Measurements from ENCODE around the gene FAM241A.

FAM241A gene

DNA sequence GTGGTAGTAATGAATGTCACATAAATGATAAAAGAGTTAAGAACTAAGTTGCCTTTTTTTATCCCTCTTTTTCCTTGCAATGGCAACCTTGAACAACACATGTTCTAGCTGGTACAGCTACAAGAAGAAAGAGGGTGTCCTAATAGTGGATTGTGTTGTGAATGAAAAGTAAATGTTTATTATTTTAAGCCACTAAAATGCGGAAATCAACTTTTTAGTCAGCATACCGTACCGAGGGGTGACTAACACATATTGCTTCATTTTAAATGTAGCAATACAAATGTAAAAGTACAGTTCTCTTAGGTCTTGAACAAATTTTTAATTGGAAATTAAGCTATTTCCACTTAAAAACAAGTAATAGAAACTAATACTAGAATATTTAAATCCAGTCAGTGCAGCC lies 68.6 kb downstream of the FAM241A start:
- Histone ChIP-seq H3K4me3 (ENCODE audit: severe bottlenecking) (no peak overlapping the region), H3K27me3 (ENCODE audit: insufficient read depth, poor library complexity, severe bottlenecking) (no peaks in the 10 kb centered on the region), H3K36me3 (ENCODE audit: low read depth) (no peaks in the 10 kb centered on the region), H3K9me3 (ENCODE audit: severe bottlenecking) (no peaks in the 10 kb centered on the region), H3K27ac (ENCODE audit: poor library complexity, severe bottlenecking) (peak overlapping the region; percentile 33), H3K4me1 (ENCODE audit: insufficient read depth, poor library complexity, severe bottlenecking) (peaks cover 15% of the 10 kb centered on the region)
- DNase-seq (ENCODE audit: low spot score) (no peak), ATAC-seq (ENCODE audit: low read depth) (peak; percentile 89)
- TF ChIP-seq, protein P1, sequence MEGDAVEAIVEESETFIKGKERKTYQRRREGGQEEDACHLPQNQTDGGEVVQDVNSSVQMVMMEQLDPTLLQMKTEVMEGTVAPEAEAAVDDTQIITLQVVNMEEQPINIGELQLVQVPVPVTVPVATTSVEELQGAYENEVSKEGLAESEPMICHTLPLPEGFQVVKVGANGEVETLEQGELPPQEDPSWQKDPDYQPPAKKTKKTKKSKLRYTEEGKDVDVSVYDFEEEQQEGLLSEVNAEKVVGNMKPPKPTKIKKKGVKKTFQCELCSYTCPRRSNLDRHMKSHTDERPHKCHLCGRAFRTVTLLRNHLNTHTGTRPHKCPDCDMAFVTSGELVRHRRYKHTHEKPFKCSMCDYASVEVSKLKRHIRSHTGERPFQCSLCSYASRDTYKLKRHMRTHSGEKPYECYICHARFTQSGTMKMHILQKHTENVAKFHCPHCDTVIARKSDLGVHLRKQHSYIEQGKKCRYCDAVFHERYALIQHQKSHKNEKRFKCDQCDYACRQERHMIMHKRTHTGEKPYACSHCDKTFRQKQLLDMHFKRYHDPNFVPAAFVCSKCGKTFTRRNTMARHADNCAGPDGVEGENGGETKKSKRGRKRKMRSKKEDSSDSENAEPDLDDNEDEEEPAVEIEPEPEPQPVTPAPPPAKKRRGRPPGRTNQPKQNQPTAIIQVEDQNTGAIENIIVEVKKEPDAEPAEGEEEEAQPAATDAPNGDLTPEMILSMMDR (IDR thresholded peaks at IDR 0.05; ENCODE audit: poor library complexity, severe bottlenecking), result no peak

DNA sequence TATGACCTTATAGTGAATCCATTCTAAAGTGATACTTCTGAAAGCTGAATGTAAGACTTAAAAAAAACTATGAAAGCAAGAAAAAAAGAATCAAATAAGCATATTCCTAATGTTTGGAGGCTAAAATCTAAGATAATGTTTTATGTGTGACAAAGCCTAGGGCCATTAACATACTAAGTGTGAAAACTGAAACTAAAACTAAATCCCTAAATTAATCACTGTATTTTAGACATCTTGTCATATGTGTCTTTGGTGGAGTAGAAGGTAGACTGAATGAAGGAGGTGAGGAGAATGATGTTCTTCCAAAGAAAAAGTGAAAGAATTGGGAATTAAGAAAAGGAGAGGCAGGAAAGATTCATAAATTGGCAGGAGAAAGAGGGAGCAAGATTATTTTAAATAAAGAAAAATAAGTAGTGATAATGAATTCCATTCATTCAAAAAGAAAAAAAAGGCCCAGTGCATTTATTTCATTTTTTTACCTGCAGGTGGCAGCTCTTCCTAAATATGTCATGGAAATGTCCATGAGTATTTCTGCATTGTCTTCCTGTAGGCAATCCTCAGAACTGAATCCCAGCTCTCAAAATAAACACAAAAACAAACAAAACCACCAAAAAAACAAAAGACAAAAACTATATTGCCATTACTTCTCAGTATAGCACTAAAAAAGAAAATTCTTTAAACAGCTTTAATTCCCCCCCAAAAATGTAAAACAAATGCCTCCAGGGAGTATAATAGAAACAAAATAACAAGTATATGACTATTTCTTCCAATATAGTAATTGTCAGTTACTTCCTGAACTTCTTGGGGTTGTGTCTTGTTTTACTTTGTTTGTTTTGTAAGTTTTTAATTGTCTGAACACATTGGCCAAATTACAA lies 69.4 kb downstream of the FAM241A start:
- DNase-seq (ENCODE audit: low spot score) (no peak), ATAC-seq (ENCODE audit: low read depth) (peak; percentile 55; the same call in 2 of the 3 replicates)
- H3K27me3 ChIP-seq (ENCODE audit: insufficient read depth, poor library complexity, severe bottlenecking), result no peaks in the 10 kb centered on the region
- no peak overlapping the region for H3K4me3 ChIP-seq (ENCODE audit: severe bottlenecking)
- H3K36me3 ChIP-seq (ENCODE audit: low read depth), result no peaks in the 10 kb centered on the region
- H3K4me1 ChIP-seq (ENCODE audit: insufficient read depth, poor library complexity, severe bottlenecking), result peaks cover 15% of the 10 kb centered on the region
- H3K9me3 ChIP-seq (ENCODE audit: severe bottlenecking), result no peaks in the 10 kb centered on the region
- peak overlapping the region; percentile 33 for H3K27ac ChIP-seq (ENCODE audit: poor library complexity, severe bottlenecking)
- TF ChIP-seq, protein P1 (IDR thresholded peaks at IDR 0.05; ENCODE audit: poor library complexity, severe bottlenecking), result peak; percentile 79

DNA sequence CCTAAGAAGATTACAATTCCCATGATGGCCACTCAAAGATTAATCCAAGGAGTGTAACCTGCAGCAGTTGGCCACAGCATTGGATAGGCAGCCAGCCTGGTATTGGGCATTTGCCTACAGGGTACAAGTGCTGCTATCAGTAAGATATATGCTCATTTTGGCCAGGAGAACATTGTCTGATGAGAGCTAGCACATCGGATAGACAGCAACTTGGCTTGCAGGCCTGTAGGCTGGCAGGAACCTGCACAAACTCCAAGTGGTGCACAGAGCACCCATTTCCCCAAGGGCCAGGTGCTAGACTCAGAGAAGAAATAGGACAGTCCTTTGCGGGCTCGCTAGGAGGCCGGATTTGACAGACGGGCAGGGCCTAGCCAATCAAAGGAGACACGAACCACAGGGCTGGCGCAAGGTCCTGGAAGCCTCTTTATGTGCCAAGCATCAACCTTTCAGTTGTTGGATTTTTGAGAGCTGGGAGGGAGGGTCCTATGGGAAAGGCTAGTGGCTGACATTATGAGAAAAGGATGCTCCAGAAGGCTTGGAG lies 74.6 kb downstream of the FAM241A start:
- no peaks in the 10 kb centered on the region for H3K36me3 ChIP-seq (ENCODE audit: low read depth)
- H3K4me1 ChIP-seq (ENCODE audit: insufficient read depth, poor library complexity, severe bottlenecking), result no peaks in the 10 kb centered on the region
- TF ChIP-seq, protein P1 (IDR thresholded peaks at IDR 0.05; ENCODE audit: poor library complexity, severe bottlenecking), result no peak
- no peak overlapping the region for H3K27ac ChIP-seq (ENCODE audit: poor library complexity, severe bottlenecking)
- no peaks in the 10 kb centered on the region for H3K9me3 ChIP-seq (ENCODE audit: severe bottlenecking)
- no peaks in the 10 kb centered on the region for H3K27me3 ChIP-seq (ENCODE audit: insufficient read depth, poor library complexity, severe bottlenecking)
- DNase-seq (ENCODE audit: low spot score) (no peak), ATAC-seq (ENCODE audit: low read depth) (no peak)
- H3K4me3 ChIP-seq (ENCODE audit: severe bottlenecking), result no peak overlapping the region

DNA sequence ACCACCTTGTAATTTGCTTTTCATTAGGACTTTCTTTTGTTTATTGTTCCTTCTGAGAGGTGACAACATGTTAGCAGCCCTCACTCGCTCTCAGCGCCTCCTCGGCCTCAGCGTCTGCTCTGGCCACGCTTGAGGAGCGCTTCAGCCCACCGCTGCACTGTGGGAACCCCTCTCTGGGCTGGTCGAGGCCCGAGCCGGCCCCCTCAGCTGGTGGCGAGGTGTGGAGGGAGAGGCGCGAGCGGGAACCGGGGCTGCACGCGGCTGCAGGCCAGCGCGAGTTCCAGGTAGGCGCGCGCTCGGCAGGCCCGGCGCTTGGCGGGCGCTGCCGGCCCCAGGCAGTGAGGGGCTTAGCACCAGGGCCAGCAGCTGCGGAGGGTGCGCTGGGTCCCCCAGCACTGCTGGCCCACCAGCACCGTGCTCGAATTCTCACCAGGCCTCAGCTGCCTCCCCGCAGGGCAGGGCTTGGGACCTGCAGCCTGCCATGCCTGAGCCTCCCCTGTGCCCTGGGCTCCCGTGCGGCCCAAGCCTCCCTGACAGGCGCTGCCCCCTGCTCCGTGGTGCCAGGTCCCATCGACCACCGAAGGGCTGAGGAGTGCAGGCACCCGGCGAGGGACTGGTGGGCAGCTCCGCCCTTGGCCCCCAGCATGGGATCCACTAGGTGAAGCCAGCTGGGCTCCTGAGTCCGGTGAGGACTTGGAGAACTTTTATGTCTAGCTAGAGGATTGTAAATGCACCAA lies 77.1 kb downstream of the FAM241A start:
- Histone ChIP-seq H3K36me3 (ENCODE audit: low read depth) (no peaks in the 10 kb centered on the region), H3K27me3 (ENCODE audit: insufficient read depth, poor library complexity, severe bottlenecking) (no peaks in the 10 kb centered on the region), H3K4me1 (ENCODE audit: insufficient read depth, poor library complexity, severe bottlenecking) (no peaks in the 10 kb centered on the region), H3K27ac (ENCODE audit: poor library complexity, severe bottlenecking) (no peak overlapping the region), H3K9me3 (ENCODE audit: severe bottlenecking) (no peaks in the 10 kb centered on the region), H3K4me3 (ENCODE audit: severe bottlenecking) (no peak overlapping the region)
- TF ChIP-seq, protein P1 (IDR thresholded peaks at IDR 0.05; ENCODE audit: poor library complexity, severe bottlenecking), result no peak
- ATAC-seq (ENCODE audit: low read depth) (no peak), DNase-seq (ENCODE audit: low spot score) (no peak)
